Transverse colon (tissue), 4 donors: ENCODE data around the gene GABRD. TPM values are rescaled to one million over a fixed set of nuclear protein-coding genes. Genes with fewer than 3 reads are reported as not detected.

Source experiments
- DNase-seq: peaks from one replicate; pipeline ENCODE4 v3.0.0-alpha.2; 2019
- H3K27ac ChIP-seq, 4 donors: fragments of 200-600 bp; sonication (generic); 2 replicates each; pipeline ENCODE4 v1.5.1; 2016 to 2018; ENCODE audit warnings: inconsistent platforms in 4 of 4
- H3K27me3 ChIP-seq: fragments of 200-600 bp; sonication (generic); 2 replicates; pipeline ENCODE4 v1.5.1; 2017; ENCODE audit warnings: inconsistent platforms
- H3K36me3 ChIP-seq, 4 donors: fragments of 200-600 bp; sonication (generic); 2 replicates each; pipeline ENCODE4 v1.5.1; 2017 to 2019; ENCODE audit warnings: inconsistent platforms in 4 of 4
- H3K4me1 ChIP-seq, 4 donors: fragments of 200-600 bp; sonication (generic); 2 replicates each; pipeline ENCODE4 v1.5.1; 2017 to 2020; ENCODE audit warnings: inconsistent platforms in 4 of 4
- H3K4me3 ChIP-seq, 4 donors: fragments of 200-600 bp; sonication (generic); 1 replicate in 1 of 4; 2 replicates in 3 of 4; pipeline versions ENCODE4 v1.5.1 to v1.6.1; 2017 to 2019; ENCODE audit warnings: inconsistent platforms in 4 of 4
- H3K9me3 ChIP-seq, 2 donors: fragments of 200-600 bp; sonication (generic); 2 replicates each; pipeline ENCODE4 v1.5.1; 2017 to 2019; ENCODE audit warnings: inconsistent platforms in 2 of 2
- EP300 ChIP-seq: sonication (generic); formaldehyde crosslinking; IDR thresholded peaks from one replicate; pipeline ENCODE4 v1.6.1; 2017; ENCODE audit warnings: antibody characterized with exemption, low read depth
- POLR2A ChIP-seq: fragments of 450-650 bp; IDR thresholded peaks from one replicate; pipeline ENCODE4 v1.6.1; 2016; ENCODE audit warnings: antibody characterized with exemption, mild to moderate bottlenecking, moderate library complexity
- POLR2AphosphoS5 ChIP-seq, 3 donors: sonication (generic); formaldehyde crosslinking; IDR thresholded peaks; one replicate each; pipeline ENCODE4 v1.6.1; 2016; ENCODE audit warnings: antibody characterized with exemption in 3 of 3
- WGBS, 2 donors: methylation state at CpG; one replicate each; pipeline ENCODE4 v1.1.5; 2018; ENCODE audit warnings: low coverage in 1 of 2; 5-methylcytosine and 5-hydroxymethylcytosine counted together
- in situ Hi-C, 4 donors: fragments of 200-750 bp; cut with MboI; loops; one replicate each; pipeline versions ENCODE4 v1.15.0 to v1.15.1; 2017; ENCODE audit warnings: low sequenced_read_pairs in 3 of 4, low pct_ligation_motif_present in 1 of 4, low pct_unique_long_range_greater_than_20kb in 1 of 4
- intact Hi-C: fragments of 100-400 bp; cut with DNase I; formaldehyde crosslinking; loops from one replicate; pipeline ENCODE4 v1.15.1; 2023; ENCODE audit warnings: low total_unique reads
- total RNA-seq, 4 donors: library from RNA; depleted of rRNA; stranded (reverse); fragments of >200 nt; gene quantifications; one replicate each; pipeline ENCODE4 v1.1.0, GENCODE V29; 2016
- TF ChIP-seq, protein P1 (sequence below), 5 experiments: fragments of 200-600 bp in 3 of 5; fragments of 450-650 bp in 2 of 5; sonication (generic) in 3 of 5; IDR thresholded peaks; 1 replicate in 2 of 5; 2 replicates in 3 of 5; pipeline ENCODE4 v1.5.1; 2016 to 2017; ENCODE audit warnings: antibody characterized with exemption in 5 of 5, inconsistent platforms in 3 of 5, mild to moderate bottlenecking in 2 of 5, moderate library complexity in 1 of 5

Gene GABRD
- total RNA-seq, 4 donors from 2014 or later, result not detected

DNA sequence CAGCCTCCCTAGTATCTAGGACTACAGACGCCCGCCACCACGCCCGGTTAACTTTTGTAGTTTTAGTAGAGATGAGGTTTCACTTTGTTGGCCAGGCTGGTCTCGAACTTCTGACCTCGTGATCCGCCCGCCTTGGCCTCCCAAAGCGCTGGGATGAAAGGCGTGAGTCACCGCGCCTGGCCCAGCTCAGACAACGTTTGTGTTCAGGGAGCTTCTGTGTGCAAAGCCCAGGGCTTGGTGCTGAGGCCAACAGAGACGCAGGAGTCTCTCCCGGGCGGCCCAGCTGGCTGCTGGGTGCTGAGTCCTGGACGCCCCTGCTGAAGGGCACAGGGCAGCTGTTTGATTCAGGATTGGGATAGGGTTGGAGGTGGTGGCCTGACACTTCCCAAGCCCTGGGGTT, 34.1 kb downstream of the GABRD start:
- H3K27ac ChIP-seq, result no peak overlapping the region
- 74% methylated on average over 16 of the region's 17 CpGs; no CpG with 5 or more reads in 1 of the 2 donors for WGBS, 2 donors
- peaks cover 29% of the 10 kb centered on the region for H3K27me3 ChIP-seq
- no peaks in the 10 kb centered on the region for H3K9me3 ChIP-seq
- H3K4me3 ChIP-seq, result no peak overlapping the region
- intact Hi-C loops (no loop called here), in situ Hi-C loops (no loop called here)
- H3K4me1 ChIP-seq, result peaks cover 3 to 36% (median 25%) of the 10 kb centered on the region in 4 donors
- TF ChIP-seq POLR2AphosphoS5 (IDR thresholded peaks at IDR 0.05) (no peak), EP300 (no peak), POLR2A (no peak)
- TF ChIP-seq, protein P1, sequence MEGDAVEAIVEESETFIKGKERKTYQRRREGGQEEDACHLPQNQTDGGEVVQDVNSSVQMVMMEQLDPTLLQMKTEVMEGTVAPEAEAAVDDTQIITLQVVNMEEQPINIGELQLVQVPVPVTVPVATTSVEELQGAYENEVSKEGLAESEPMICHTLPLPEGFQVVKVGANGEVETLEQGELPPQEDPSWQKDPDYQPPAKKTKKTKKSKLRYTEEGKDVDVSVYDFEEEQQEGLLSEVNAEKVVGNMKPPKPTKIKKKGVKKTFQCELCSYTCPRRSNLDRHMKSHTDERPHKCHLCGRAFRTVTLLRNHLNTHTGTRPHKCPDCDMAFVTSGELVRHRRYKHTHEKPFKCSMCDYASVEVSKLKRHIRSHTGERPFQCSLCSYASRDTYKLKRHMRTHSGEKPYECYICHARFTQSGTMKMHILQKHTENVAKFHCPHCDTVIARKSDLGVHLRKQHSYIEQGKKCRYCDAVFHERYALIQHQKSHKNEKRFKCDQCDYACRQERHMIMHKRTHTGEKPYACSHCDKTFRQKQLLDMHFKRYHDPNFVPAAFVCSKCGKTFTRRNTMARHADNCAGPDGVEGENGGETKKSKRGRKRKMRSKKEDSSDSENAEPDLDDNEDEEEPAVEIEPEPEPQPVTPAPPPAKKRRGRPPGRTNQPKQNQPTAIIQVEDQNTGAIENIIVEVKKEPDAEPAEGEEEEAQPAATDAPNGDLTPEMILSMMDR (IDR thresholded peaks at IDR 0.05), result no peak
- DNase-seq, result no peak
- no peaks in the 10 kb centered on the region for H3K36me3 ChIP-seq

DNA sequence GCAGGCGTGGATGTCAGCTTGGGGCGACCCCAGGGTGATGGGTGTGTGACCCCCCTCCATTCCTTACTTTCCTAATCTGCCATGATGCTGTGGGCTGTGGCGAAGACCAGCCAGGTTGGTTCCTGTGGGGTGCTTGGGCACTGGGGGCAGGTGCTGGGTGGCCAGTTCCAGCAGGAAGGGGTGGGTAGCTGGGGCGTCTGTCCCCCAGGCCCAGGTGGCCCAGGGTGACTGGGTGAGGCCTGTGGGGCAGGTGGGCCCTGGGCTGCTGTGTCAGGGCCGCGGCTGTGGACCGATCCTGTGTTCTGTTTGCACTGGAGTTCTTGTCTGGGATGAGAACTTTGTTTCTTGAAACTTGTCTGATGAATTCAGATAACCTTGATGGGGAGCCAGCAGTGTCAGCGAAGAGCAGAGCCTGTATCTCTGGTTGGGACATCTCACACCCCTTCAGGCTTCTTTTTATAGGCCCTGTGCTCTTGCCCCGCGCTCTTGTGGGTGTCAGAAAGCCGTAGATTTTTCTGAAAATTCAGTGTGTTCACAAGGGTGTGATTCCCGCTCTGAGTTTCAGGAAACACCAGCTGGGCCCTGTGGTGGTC, 34.7 kb downstream of the GABRD start:
- TF ChIP-seq POLR2A (no peak), EP300 (no peak), POLR2AphosphoS5 (IDR thresholded peaks at IDR 0.05) (no peak)
- TF ChIP-seq, protein P1 (IDR thresholded peaks at IDR 0.05), result no peak
- no peak overlapping the region for H3K4me3 ChIP-seq
- H3K9me3 ChIP-seq, result no peaks in the 10 kb centered on the region
- H3K27ac ChIP-seq, result no peak overlapping the region
- peaks cover 24% of the 10 kb centered on the region for H3K27me3 ChIP-seq
- in situ Hi-C loops (no loop called here), intact Hi-C loops (no loop called here)
- no peaks in the 10 kb centered on the region for H3K36me3 ChIP-seq
- peaks cover 3 to 30% (median 20%) of the 10 kb centered on the region in 4 donors for H3K4me1 ChIP-seq
- 85% methylated on average over 11 of the region's 12 CpGs; no CpG with 5 or more reads in 1 of the 2 donors for WGBS, 2 donors
- no peak for DNase-seq

DNA sequence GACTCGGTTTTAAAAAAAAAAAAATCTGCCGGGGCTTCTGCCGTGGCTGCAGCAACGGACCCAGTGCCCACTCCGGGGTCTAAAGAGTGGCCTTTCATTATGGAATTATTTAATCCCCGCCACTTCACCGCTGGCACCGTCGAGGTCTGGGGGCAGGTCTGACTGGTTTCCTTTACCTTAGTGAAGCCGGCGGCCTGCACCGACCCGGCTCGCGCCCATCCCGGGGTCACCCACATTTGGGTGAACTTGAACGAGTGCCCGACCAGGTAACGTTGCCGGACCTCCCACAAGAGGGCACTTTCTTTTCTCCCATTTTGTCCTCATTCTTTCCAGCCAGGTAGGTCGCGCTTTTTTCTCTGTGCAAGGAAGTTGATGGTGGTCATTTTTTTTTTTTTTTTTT, 35.4 kb downstream of the GABRD start:
- no peak for TF ChIP-seq EP300
- TF ChIP-seq POLR2AphosphoS5 (IDR thresholded peaks at IDR 0.05), result no peak
- TF ChIP-seq, protein P1 (IDR thresholded peaks at IDR 0.05), result no peak
- no peak for TF ChIP-seq POLR2A
- intact Hi-C loops (no loop called here), in situ Hi-C loops (no loop called here)
- Histone ChIP-seq H3K27ac (no peak overlapping the region), H3K36me3 (no peaks in the 10 kb centered on the region), H3K4me3 (no peak overlapping the region), H3K27me3 (peaks cover 18% of the 10 kb centered on the region), H3K9me3 (no peaks in the 10 kb centered on the region), H3K4me1 (peaks cover 0 to 23% (median 14%) of the 10 kb centered on the region in 4 donors)
- WGBS, 2 donors, result 88 to 100% methylated on average over 2 to 22 of the region's 22 CpGs
- DNase-seq, result no peak

DNA sequence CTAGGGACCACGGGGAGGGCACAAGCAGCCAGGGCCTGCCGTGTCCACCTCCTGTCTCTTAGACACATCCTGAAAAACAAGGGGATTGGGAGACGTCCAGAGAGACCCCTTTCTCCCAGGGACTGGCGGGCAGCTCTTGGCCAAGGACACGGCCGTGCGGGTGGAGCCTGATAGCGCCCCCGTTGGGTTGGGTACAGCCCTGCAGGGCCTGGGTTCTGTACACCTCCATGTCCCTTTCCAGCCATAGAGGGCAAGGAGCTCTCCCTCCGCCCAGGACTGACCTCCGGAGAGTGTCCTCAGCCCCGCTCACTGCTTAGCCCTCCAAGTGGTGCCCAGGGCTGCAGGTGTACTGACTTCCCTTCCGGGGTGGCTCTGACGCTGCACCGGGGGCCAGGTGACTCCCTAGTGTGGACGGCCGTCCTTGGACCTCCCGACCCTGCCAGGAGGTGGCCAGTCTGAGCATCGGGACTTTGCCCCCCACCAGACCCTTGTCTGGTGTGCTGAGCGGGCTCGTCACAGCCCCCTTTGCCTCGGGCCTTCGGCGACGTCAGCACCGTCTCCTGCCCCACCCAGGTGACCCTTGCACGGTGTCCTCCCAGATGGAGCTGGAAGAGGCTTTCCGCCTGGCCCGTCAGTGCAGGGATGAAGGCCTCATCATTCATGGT, 36.9 kb downstream of the GABRD start:
- peaks cover 4% of the 10 kb centered on the region for H3K27me3 ChIP-seq
- no peak for DNase-seq
- intact Hi-C loops, result no loop called here
- in situ Hi-C loops, result no loop called here
- no peak overlapping the region for H3K4me3 ChIP-seq
- peaks cover 0 to 18% (median 9%) of the 10 kb centered on the region in 4 donors for H3K4me1 ChIP-seq
- H3K9me3 ChIP-seq, result no peaks in the 10 kb centered on the region
- TF ChIP-seq POLR2AphosphoS5 (IDR thresholded peaks at IDR 0.05), result no peak
- H3K36me3 ChIP-seq, result no peaks in the 10 kb centered on the region
- H3K27ac ChIP-seq, result no peak overlapping the region
- WGBS, 2 donors, result 92 to 100% methylated on average over 1 to 26 of the region's 29 CpGs
